Neural progenitor cell (in vitro differentiated cells): ENCODE measurements around the gene ATP11A. TPM values are rescaled to one million over a fixed set of nuclear protein-coding genes. Genes with fewer than 3 reads are reported as not detected.

Experiments
- DNase-seq: peaks from one replicate; pipeline ENCODE4 v3.0.0-alpha.2; 2016; ENCODE audit warnings: low spot score
- H2AFZ ChIP-seq: fragments of 200-600 bp; sonication (generic); replicated peaks from 2 replicates; pipeline ENCODE4 v1.6.1; 2016; ENCODE audit warnings: antibody characterized with exemption
- H3F3A ChIP-seq: fragments of 200-600 bp; sonication (generic); 2 replicates; pipeline ENCODE4 v1.6.1; 2016; ENCODE audit warnings: antibody characterized with exemption, low read depth
- H3K27ac ChIP-seq: fragments of 200-600 bp; sonication (generic); 2 replicates; pipeline ENCODE4 v1.5.1; 2016; ENCODE audit warnings: mild to moderate bottlenecking
- H3K27me3 ChIP-seq: fragments of 200-600 bp; sonication (generic); 2 replicates; pipeline ENCODE4 v1.6.1; 2016; ENCODE audit warnings: mild to moderate bottlenecking, moderate library complexity
- H3K36me3 ChIP-seq: fragments of 200-600 bp; sonication (generic); 2 replicates; pipeline ENCODE4 v1.5.1; 2016
- H3K4me1 ChIP-seq: fragments of 200-600 bp; sonication (generic); 2 replicates; pipeline ENCODE4 v1.6.1; 2016; ENCODE audit warnings: mixed run types
- H3K4me2 ChIP-seq: fragments of 200-600 bp; sonication (generic); 2 replicates; pipeline ENCODE4 v1.6.1; 2016
- H3K4me3 ChIP-seq: fragments of 200-600 bp; sonication (generic); 2 replicates; pipeline ENCODE4 v1.5.1; 2016
- H3K79me2 ChIP-seq: fragments of 200-600 bp; sonication (generic); 2 replicates; pipeline ENCODE4 v1.6.1; 2016; ENCODE audit warnings: low read depth
- H3K9ac ChIP-seq: fragments of 200-600 bp; sonication (generic); 2 replicates; pipeline ENCODE4 v1.6.1; 2016
- H3K9me3 ChIP-seq: fragments of 200-600 bp; sonication (generic); 2 replicates; pipeline ENCODE4 v1.5.1; 2016; ENCODE audit warnings: low read depth
- H4K20me1 ChIP-seq: fragments of 200-600 bp; sonication (generic); 2 replicates; pipeline ENCODE4 v1.6.1; 2016; ENCODE audit warnings: low read depth
- H3K27ac Mint-ChIP-seq: 3 replicates; pipeline ENCODE4 v1.8.0; 2021; ENCODE audit warnings: mixed read lengths
- H3K27me3 Mint-ChIP-seq: 2 replicates; pipeline ENCODE4 v1.8.0; 2022; ENCODE audit warnings: low read depth, mild to moderate bottlenecking, inconsistent platforms, moderate library complexity, mixed read lengths; ENCODE audit not compliant: insufficient read depth
- H3K36me3 Mint-ChIP-seq: 3 replicates; pipeline ENCODE4 v1.8.0; 2021; ENCODE audit warnings: mixed read lengths
- H3K4me1 Mint-ChIP-seq: 3 replicates; pipeline ENCODE4 v1.8.0; 2021; ENCODE audit warnings: mixed read lengths
- H3K4me3 Mint-ChIP-seq: 3 replicates; pipeline ENCODE4 v1.8.0; 2021; ENCODE audit warnings: mild to moderate bottlenecking, moderate library complexity, mixed read lengths
- H3K9me3 Mint-ChIP-seq: 3 replicates; pipeline ENCODE4 v1.8.0; 2020; ENCODE audit warnings: mixed read lengths
- CTCF ChIP-seq: fragments of 200-600 bp; sonication (generic); IDR thresholded peaks from 2 replicates; pipeline ENCODE4 v1.5.1; 2017; ENCODE audit warnings: antibody characterized with exemption, mild to moderate bottlenecking
- EZH2 ChIP-seq: fragments of 200-600 bp; sonication (generic); IDR thresholded peaks from 2 replicates; pipeline ENCODE4 v1.6.1; 2017; ENCODE audit warnings: antibody characterized with exemption, mild to moderate bottlenecking, moderate library complexity
- EZH2phosphoT487 ChIP-seq: fragments of 200-600 bp; sonication (generic); IDR thresholded peaks from 2 replicates; pipeline ENCODE4 v1.6.1; 2017; ENCODE audit warnings: antibody characterized with exemption
- total RNA-seq: library from RNA; depleted of rRNA; stranded (reverse); fragments of >200 nt; gene quantifications from 2 replicates; pipeline ENCODE4 v1.2.3, GENCODE V29; 2015; ENCODE audit warnings: low replicate concordance

ATP11A gene
- total RNA-seq: 12.6 and 17.6 TPM in 2 replicates

- peak within 1 kb of the TSS; percentile 95 for H3K4me3 Mint-ChIP-seq
- peak; percentile 2 for TF ChIP-seq EZH2
- no peak for TF ChIP-seq EZH2phosphoT487
- Histone ChIP-seq H3K27ac (peak within 1 kb of the TSS; percentile 40), H3K79me2 (peaks cover 42% of the 10 kb centered on the region), H3F3A (peaks cover 44% of the 10 kb centered on the region), H2AFZ (peak within 1 kb of the TSS; percentile 79), H3K9ac (peak within 1 kb of the TSS; percentile 55), H3K36me3 (no peaks in the 10 kb centered on the region), H3K9me3 (no peaks in the 10 kb centered on the region), H3K4me2 (peak within 1 kb of the TSS; percentile 80), H3K4me1 (peaks cover 33% of the 10 kb centered on the region), H4K20me1 (peaks cover 36% of the 10 kb centered on the region), H3K4me3 (peak within 1 kb of the TSS; percentile 98), H3K27me3 (peaks cover 6% of the 10 kb centered on the region)
- H3K4me1 Mint-ChIP-seq: peaks cover 43% of the 10 kb centered on the region
- H3K36me3 Mint-ChIP-seq: no peaks in the 10 kb centered on the region
- peak within 1 kb of the TSS; percentile 63 for H3K27ac Mint-ChIP-seq
- H3K27me3 Mint-ChIP-seq: peaks cover 13% of the 10 kb centered on the region
- H3K9me3 Mint-ChIP-seq: peaks cover 2% of the 10 kb centered on the region
- peak; percentile 95 for DNase-seq
These were observed at the start of gene ATP11A for GRCh38 chr13:112689303-112690245. Gene ATP11A (plus strand): TSS chr13:112690038. CDS start chr13:112690417, 379 bp downstream.

- H3K27me3 ChIP-seq: peaks cover 29% of the 10 kb centered on the region
- no peak overlapping the region for H3K27ac ChIP-seq
- H3K9me3 ChIP-seq: no peaks in the 10 kb centered on the region
- Mint-ChIP-seq H3K4me3 (no peak overlapping the region), H3K4me1 (no peaks in the 10 kb centered on the region), H3K36me3 (no peaks in the 10 kb centered on the region), H3K27me3 (peaks cover 10% of the 10 kb centered on the region), H3K9me3 (no peaks in the 10 kb centered on the region), H3K27ac (no peak overlapping the region)
- H3K79me2 ChIP-seq: no peaks in the 10 kb centered on the region
- DNase-seq: no peak
- H4K20me1 ChIP-seq: no peaks in the 10 kb centered on the region
- H3F3A ChIP-seq: no peaks in the 10 kb centered on the region
- no peak overlapping the region for H3K4me2 ChIP-seq
- H2AFZ ChIP-seq: no peak overlapping the region
- no peaks in the 10 kb centered on the region for H3K36me3 ChIP-seq
- TF ChIP-seq CTCF (no peak), EZH2phosphoT487 (no peak), EZH2 (no peak)
- no peaks in the 10 kb centered on the region for H3K4me1 ChIP-seq
- no peak overlapping the region for H3K4me3 ChIP-seq
- H3K9ac ChIP-seq: no peak overlapping the region
These were observed 48.3 kb upstream of the ATP11A start for GRCh38 chr13:112641456-112642089.

GRCh38 chr13:112642090-112642460, 47.8 kb upstream of the ATP11A start:
- no peak for TF ChIP-seq EZH2phosphoT487
- TF ChIP-seq CTCF: no peak
- TF ChIP-seq EZH2: no peak
- Mint-ChIP-seq H3K27me3 (peaks cover 10% of the 10 kb centered on the region), H3K27ac (no peak overlapping the region), H3K36me3 (no peaks in the 10 kb centered on the region), H3K4me3 (no peak overlapping the region), H3K9me3 (no peaks in the 10 kb centered on the region), H3K4me1 (no peaks in the 10 kb centered on the region)
- no peaks in the 10 kb centered on the region for H3F3A ChIP-seq
- no peaks in the 10 kb centered on the region for H3K79me2 ChIP-seq
- no peak overlapping the region for H3K4me2 ChIP-seq
- no peak overlapping the region for H3K4me3 ChIP-seq
- no peak overlapping the region for H3K9ac ChIP-seq
- H3K36me3 ChIP-seq: no peaks in the 10 kb centered on the region
- H3K4me1 ChIP-seq: no peaks in the 10 kb centered on the region
- no peaks in the 10 kb centered on the region for H3K9me3 ChIP-seq
- no peaks in the 10 kb centered on the region for H4K20me1 ChIP-seq
- peaks cover 29% of the 10 kb centered on the region for H3K27me3 ChIP-seq
- no peak overlapping the region for H3K27ac ChIP-seq
- DNase-seq: no peak
- H2AFZ ChIP-seq: no peak overlapping the region
